ENCODE measurements around the gene PPP1CB. TPM values are rescaled to one million over a fixed set of nuclear protein-coding genes. Genes with fewer than 3 reads are reported as not detected.

Gene PPP1CB
- total RNA-seq, result 180 TPM

GRCh38 chr2:28751252-28751955 is at the start of gene PPP1CB:
PPP1CB (plus strand) TSS chr2:28751830; CDS start chr2:28752125, 295 bp downstream.

GRCh38 chr2:28810384-28811285 is 59.0 kb downstream of the PPP1CB start, which contains the start of gene SPDYA:
SPDYA (plus strand) TSS chr2:28810834; CDS start chr2:28816015, 5,181 bp downstream.

Other genes starting within 250 kb of the PPP1CB start
- 2.3 TPM for gene SPDYA, start 59.0 kb downstream of the PPP1CB start, total RNA-seq
- 25.0 TPM for gene TRMT61B, start 118.5 kb downstream of the PPP1CB start, total RNA-seq
- gene WDR43, start 142.8 kb downstream of the PPP1CB start, total RNA-seq, result 39.8 TPM
- gene TOGARAM2, start 229.5 kb downstream of the PPP1CB start, total RNA-seq, result 0.53 TPM

All from metanephros (tissue), 1 donor.